Measurements from ENCODE around the gene KIF1C. TPM values are rescaled to one million over a fixed set of nuclear protein-coding genes. Genes with fewer than 3 reads are reported as not detected.
"Not testable (repeated sequence)": the region's sequence is repeated elsewhere in the genome, so short reads cannot be mapped to it uniquely, and the experiment has no call there.

The KIF1C gene
- total and polyA plus RNA-seq, 4 donors, result 89.0 to 371 (median 211) TPM

GRCh38 chr17:5068236-5068635 lies 70.5 kb downstream of the KIF1C start:
- DNase-seq, result no peak
- H3K4me3 ChIP-seq (ENCODE audit: low read length in 2 of 2), result no peak overlapping the region
- no peaks in the 10 kb centered on the region for H3K36me3 ChIP-seq (ENCODE audit: control insufficient read depth in 1 of 2, insufficient read depth in 2 of 2, low read length in 1 of 2)
- no peaks in the 10 kb centered on the region for H3K4me1 ChIP-seq (ENCODE audit: control insufficient read depth in 1 of 2, insufficient read depth in 2 of 2, low read length in 2 of 2)
- H3K27ac ChIP-seq (ENCODE audit: low read depth in 1 of 2, low read length in 2 of 2), result no peak overlapping the region
- ATAC-seq (ENCODE audit: low FRiP score), result no peak
- no peaks in the 10 kb centered on the region for H3K9me3 ChIP-seq (ENCODE audit: control insufficient read depth, low read length)
- H3K27me3 ChIP-seq (ENCODE audit: control insufficient read depth in 1 of 2, insufficient read depth in 2 of 2, low read length in 1 of 2), result no peaks in the 10 kb centered on the region
- 86 to 90% methylated on average over 3 of the region's 3 CpGs for WGBS, 2 donors
- intact Hi-C loops (cut with DNase I), result no loop called here

GRCh38 chr17:5069724-5070123 lies 72.0 kb downstream of the KIF1C start:
- ATAC-seq (ENCODE audit: low FRiP score) (no peak), DNase-seq (no peak)
- no peaks in the 10 kb centered on the region for H3K36me3 ChIP-seq (ENCODE audit: control insufficient read depth in 1 of 2, insufficient read depth in 2 of 2, low read length in 1 of 2)
- no peak overlapping the region for H3K4me3 ChIP-seq (ENCODE audit: low read length in 2 of 2)
- no peaks in the 10 kb centered on the region for H3K27me3 ChIP-seq (ENCODE audit: control insufficient read depth in 1 of 2, insufficient read depth in 2 of 2, low read length in 1 of 2)
- 77 to 87% methylated on average over 4 of the region's 4 CpGs for WGBS, 2 donors
- no peaks in the 10 kb centered on the region for H3K9me3 ChIP-seq (ENCODE audit: control insufficient read depth, low read length)
- no peaks in the 10 kb centered on the region for H3K4me1 ChIP-seq (ENCODE audit: control insufficient read depth in 1 of 2, insufficient read depth in 2 of 2, low read length in 2 of 2)
- no peak overlapping the region for H3K27ac ChIP-seq (ENCODE audit: low read depth in 1 of 2, low read length in 2 of 2)
- intact Hi-C loops (cut with DNase I), result no loop called here

GRCh38 chr17:5075472-5075871 lies 77.7 kb downstream of the KIF1C start:
- H3K4me1 ChIP-seq (ENCODE audit: control insufficient read depth in 1 of 2, insufficient read depth in 2 of 2, low read length in 2 of 2); H3K27me3 ChIP-seq (ENCODE audit: control insufficient read depth in 1 of 2, insufficient read depth in 2 of 2, low read length in 1 of 2); ATAC-seq (ENCODE audit: low FRiP score); DNase-seq; H3K36me3 ChIP-seq (ENCODE audit: control insufficient read depth in 1 of 2, insufficient read depth in 2 of 2, low read length in 1 of 2); H3K9me3 ChIP-seq (ENCODE audit: control insufficient read depth, low read length); H3K27ac ChIP-seq (ENCODE audit: low read depth in 1 of 2, low read length in 2 of 2); intact Hi-C loops (cut with DNase I); H3K4me3 ChIP-seq (ENCODE audit: low read length in 2 of 2): not testable (repeated sequence)
- WGBS, 2 donors, result 83 to 88% methylated on average over 4 of the region's 5 CpGs

GRCh38 chr17:5077275-5077674 lies 79.5 kb downstream of the KIF1C start:
- H3K9me3 ChIP-seq (ENCODE audit: control insufficient read depth, low read length); DNase-seq; H3K27ac ChIP-seq (ENCODE audit: low read depth in 1 of 2, low read length in 2 of 2); H3K27me3 ChIP-seq (ENCODE audit: control insufficient read depth in 1 of 2, insufficient read depth in 2 of 2, low read length in 1 of 2); ATAC-seq (ENCODE audit: low FRiP score); intact Hi-C loops (cut with DNase I); H3K4me1 ChIP-seq (ENCODE audit: control insufficient read depth in 1 of 2, insufficient read depth in 2 of 2, low read length in 2 of 2); H3K36me3 ChIP-seq (ENCODE audit: control insufficient read depth in 1 of 2, insufficient read depth in 2 of 2, low read length in 1 of 2): not testable (repeated sequence)
- peak overlapping the region in 1 of 2 donors; percentile 50 for H3K4me3 ChIP-seq (ENCODE audit: low read length in 2 of 2)
- WGBS, 2 donors, result 98% methylated on average over 24 of the region's 24 CpGs

- no peaks in the 10 kb centered on the region for H3K9me3 ChIP-seq (ENCODE audit: control insufficient read depth, low read length)
- ATAC-seq (ENCODE audit: low FRiP score), result peak; percentile 58
- H3K4me1 ChIP-seq (ENCODE audit: control insufficient read depth in 1 of 2, insufficient read depth in 2 of 2, low read length in 2 of 2), result no peaks in the 10 kb centered on the region
- H3K4me3 ChIP-seq (ENCODE audit: low read length in 2 of 2), result peak overlapping the region; percentile 50 to 66
- 6 to 7% methylated on average over 14 of the region's 14 CpGs for WGBS, 2 donors
- no peak for DNase-seq
- H3K36me3 ChIP-seq (ENCODE audit: control insufficient read depth in 1 of 2, insufficient read depth in 2 of 2, low read length in 1 of 2), result peaks cover 0 to 3% of the 10 kb centered on the region in 2 donors
- peak overlapping the region in 1 of 2 donors; percentile 66 for H3K27ac ChIP-seq (ENCODE audit: low read depth in 1 of 2, low read length in 2 of 2)
- intact Hi-C loops (cut with DNase I), result no loop called here
- no peaks in the 10 kb centered on the region for H3K27me3 ChIP-seq (ENCODE audit: control insufficient read depth in 1 of 2, insufficient read depth in 2 of 2, low read length in 1 of 2)
Observed at GRCh38 chr17:5077781-5078105, 80.0 kb downstream of the KIF1C start.

Small RNA genes within 50 kb of the gene (microRNA-seq; reads per million reads assigned to microRNA genes)
- 0 reads per million in 2 donors for gene MIR6864
- 0.99 to 1.2 reads per million in 2 donors for gene MIR6865

Other genes with a start within 250 kb of the KIF1C start
- gene TM4SF5, start 226.1 kb upstream of the KIF1C start, total RNA-seq, result not detected
- gene TM4SF5, start 226.1 kb upstream of the KIF1C start, polyA plus RNA-seq, result 10 to 100 TPM in 1 of 2 donors, not detected in 1; 18.4 TPM
- 10 to 100 TPM in 1 of 2 donors, 1 to 10 TPM in 1; 6.6 to 19.3 TPM for gene VMO1, start 211.6 kb upstream of the KIF1C start, total RNA-seq
- gene VMO1, start 211.6 kb upstream of the KIF1C start, polyA plus RNA-seq, result 10 to 100 TPM in 1 of 2 donors, 1 to 10 TPM in 1; 1.5 to 15.5 TPM
- not detected for gene GLTPD2, start 209.0 kb upstream of the KIF1C start, total RNA-seq
- 1 to 10 TPM in 1 of 2 donors, not detected in 1; 3.4 TPM for gene GLTPD2, start 209.0 kb upstream of the KIF1C start, polyA plus RNA-seq
- gene PSMB6, start 201.8 kb upstream of the KIF1C start, total RNA-seq, result 10 to 100 TPM; 78.3 to 91.8 TPM
- 100 to 1,000 TPM; 171 to 186 TPM for gene PSMB6, start 201.8 kb upstream of the KIF1C start, polyA plus RNA-seq
- gene PLD2, start 190.8 kb upstream of the KIF1C start, total RNA-seq, result 10 to 100 TPM; 25.3 to 65.0 TPM
- gene PLD2, start 190.8 kb upstream of the KIF1C start, polyA plus RNA-seq, result 10 to 100 TPM in 1 of 2 donors, 1 to 10 TPM in 1; 8.8 to 32.9 TPM
- 10 to 100 TPM; 64.2 to 97.5 TPM for gene MINK1, start 164.6 kb upstream of the KIF1C start, total RNA-seq
- 10 to 100 TPM; 22.2 to 40.0 TPM for gene MINK1, start 164.6 kb upstream of the KIF1C start, polyA plus RNA-seq
- 1 to 10 TPM; 2.5 to 2.9 TPM for gene C17orf107, start 98.4 kb upstream of the KIF1C start, total RNA-seq
- 1 to 10 TPM in 1 of 2 donors, under 1 TPM in 1; 0.49 to 1.1 TPM for gene C17orf107, start 98.4 kb upstream of the KIF1C start, polyA plus RNA-seq
- gene CHRNE, start 94.9 kb upstream of the KIF1C start, total RNA-seq, result 1 to 10 TPM in 1 of 2 donors, under 1 TPM in 1; 0.84 to 1.6 TPM
- under 1 TPM in 1 of 2 donors, not detected in 1; 0.61 TPM for gene CHRNE, start 94.9 kb upstream of the KIF1C start, polyA plus RNA-seq
- gene GP1BA, start 65.7 kb upstream of the KIF1C start, total RNA-seq, result under 1 TPM in 1 of 2 donors, not detected in 1; 0.19 TPM
- gene GP1BA, start 65.7 kb upstream of the KIF1C start, polyA plus RNA-seq, result under 1 TPM in 1 of 2 donors, not detected in 1; 0.08 TPM
- 10 to 100 TPM; 28.3 to 29.5 TPM for gene SLC25A11, start 57.9 kb upstream of the KIF1C start, total RNA-seq
- gene SLC25A11, start 57.9 kb upstream of the KIF1C start, polyA plus RNA-seq, result 10 to 100 TPM; 31.8 to 41.6 TPM
- gene RNF167, start 57.7 kb upstream of the KIF1C start, total RNA-seq, result 10 to 100 TPM; 45.6 to 51.8 TPM
- 10 to 100 TPM; 39.3 to 89.3 TPM for gene RNF167, start 57.7 kb upstream of the KIF1C start, polyA plus RNA-seq
- gene PFN1, start 49.4 kb upstream of the KIF1C start, total RNA-seq, result 100 to 1,000 TPM; 440 to 554 TPM
- gene PFN1, start 49.4 kb upstream of the KIF1C start, polyA plus RNA-seq, result 100 to 1,000 TPM; 543 to 728 TPM
- gene ENO3, start 46.8 kb upstream of the KIF1C start, total RNA-seq, result 1 to 10 TPM; 5.2 to 7.4 TPM
- gene ENO3, start 46.8 kb upstream of the KIF1C start, polyA plus RNA-seq, result 10 to 100 TPM in 1 of 2 donors, 1 to 10 TPM in 1; 9.5 to 46.2 TPM
- gene SPAG7, start 30.1 kb upstream of the KIF1C start, total RNA-seq, result 10 to 100 TPM; 38.8 to 48.3 TPM
- gene SPAG7, start 30.1 kb upstream of the KIF1C start, polyA plus RNA-seq, result 100 to 1,000 TPM in 1 of 2 donors, 10 to 100 TPM in 1; 43.5 to 109 TPM
- gene CAMTA2, start 10.3 kb upstream of the KIF1C start, total RNA-seq, result 10 to 100 TPM; 62.2 to 68.1 TPM
- gene CAMTA2, start 10.3 kb upstream of the KIF1C start, polyA plus RNA-seq, result 10 to 100 TPM; 21.7 to 67.5 TPM
- gene INCA1, start 428 bp upstream of the KIF1C start, total RNA-seq, result 1 to 10 TPM; 1.2 to 1.9 TPM
- 1 to 10 TPM; 1.3 to 4.9 TPM for gene INCA1, start 428 bp upstream of the KIF1C start, polyA plus RNA-seq
- not detected for gene SLC52A1, start 37.5 kb downstream of the KIF1C start, total RNA-seq
- gene SLC52A1, start 37.5 kb downstream of the KIF1C start, polyA plus RNA-seq, result under 1 TPM in 1 of 2 donors, not detected in 1; 0.88 TPM
- gene ZFP3, start 80.5 kb downstream of the KIF1C start, total RNA-seq, result 1 to 10 TPM; 4.0 to 6.0 TPM
- gene ZFP3, start 80.5 kb downstream of the KIF1C start, polyA plus RNA-seq, result 1 to 10 TPM in 1 of 2 donors, under 1 TPM in 1; 0.75 to 3.0 TPM
- 1 to 10 TPM; 7.1 to 7.8 TPM for gene ZNF232, start 113.9 kb downstream of the KIF1C start, total RNA-seq
- gene ZNF232, start 113.9 kb downstream of the KIF1C start, polyA plus RNA-seq, result 1 to 10 TPM; 5.9 to 6.1 TPM
- under 1 TPM; 0.10 to 0.36 TPM for gene USP6, start 118.1 kb downstream of the KIF1C start, total RNA-seq
- gene USP6, start 118.1 kb downstream of the KIF1C start, polyA plus RNA-seq, result under 1 TPM in 1 of 2 donors, not detected in 1; 0.05 TPM
- 10 to 100 TPM in 1 of 2 donors, 1 to 10 TPM in 1; 8.1 to 10.3 TPM for gene ZNF594, start 193.9 kb downstream of the KIF1C start, total RNA-seq
- gene ZNF594, start 193.9 kb downstream of the KIF1C start, polyA plus RNA-seq, result 1 to 10 TPM in 1 of 2 donors, under 1 TPM in 1; 0.75 to 1.9 TPM
- 1 to 10 TPM; 5.8 to 6.1 TPM for gene SCIMP, start 236.9 kb downstream of the KIF1C start, total RNA-seq
- gene SCIMP, start 236.9 kb downstream of the KIF1C start, polyA plus RNA-seq, result 1 to 10 TPM in 1 of 2 donors, under 1 TPM in 1; 0.84 to 8.0 TPM

Data from aorta (tissue), 5 donors.